Loucy (cell line): ENCODE data around the gene RNF166.

ENCODE experiments used
- CTCF ChIP-seq: fragments of 200-600 bp; sonication (generic); conservative IDR thresholded peaks from 2 replicates; pipeline ENCODE4 v1.5.1; 2014; ENCODE audit warnings: mild to moderate bottlenecking, antibody characterized with exemption, low read length
- EZH2phosphoT487 ChIP-seq: fragments of 200-600 bp; IDR thresholded peaks from 2 replicates; pipeline ENCODE4 v1.6.1; 2018; ENCODE audit warnings: antibody characterized with exemption, mild to moderate bottlenecking, moderate library complexity, borderline replicate concordance

- TF ChIP-seq CTCF, result no peak
- TF ChIP-seq EZH2phosphoT487, result no peak
These were observed 18.8 kb upstream of the RNF166 start for GRCh38 chr16:88724855-88725555.
